Ishikawa (cell line): ENCODE results near the gene ZNF418.

Experiments
- CEBPB ChIP-seq: IDR thresholded peaks from 2 replicates; pipeline ENCODE4 v1.6.1; 2012
- CREB1 ChIP-seq: IDR thresholded peaks from 2 replicates; pipeline ENCODE4 v1.6.1; 2012; ENCODE audit warnings: low read depth
- EGR1 ChIP-seq: IDR thresholded peaks from 2 replicates; pipeline ENCODE4 v1.6.1; 2012
- EP300 ChIP-seq: IDR thresholded peaks from 2 replicates; pipeline ENCODE4 v1.6.1; 2012; ENCODE audit warnings: borderline replicate concordance
- FOXM1 ChIP-seq: IDR thresholded peaks from 2 replicates; pipeline ENCODE4 v1.6.1; 2012; ENCODE audit warnings: low read depth, borderline replicate concordance
- MAX ChIP-seq: IDR thresholded peaks from 2 replicates; pipeline ENCODE4 v1.6.1; 2012
- NFIC ChIP-seq: IDR thresholded peaks from 2 replicates; pipeline ENCODE4 v1.6.1; 2012
- RAD21 ChIP-seq: IDR thresholded peaks from 2 replicates; pipeline ENCODE4 v1.6.1; 2012; ENCODE audit warnings: low read depth
- REST ChIP-seq: IDR thresholded peaks from 2 replicates; pipeline ENCODE4 v1.6.1; 2012; ENCODE audit warnings: low read depth, mild to moderate bottlenecking
- TAF1 ChIP-seq: IDR thresholded peaks from 2 replicates; pipeline ENCODE4 v1.6.1; 2012; ENCODE audit warnings: low read depth, mild to moderate bottlenecking
- TCF12 ChIP-seq: IDR thresholded peaks from 2 replicates; pipeline ENCODE4 v1.6.1; 2012; ENCODE audit warnings: low read depth
- TEAD4 ChIP-seq: IDR thresholded peaks from 2 replicates; pipeline ENCODE4 v1.6.1; 2012
- USF1 ChIP-seq: IDR thresholded peaks from 2 replicates; pipeline ENCODE4 v1.6.1; 2012
- YY1 ChIP-seq: IDR thresholded peaks from 2 replicates; pipeline ENCODE4 v1.6.1; 2012; ENCODE audit warnings: low read depth
- ZBTB7A ChIP-seq: IDR thresholded peaks from 2 replicates; pipeline ENCODE4 v1.6.1; 2012; ENCODE audit warnings: low read depth

The ZNF418 gene

GRCh38 chr19:57946316-57946715 is 11.1 kb upstream of the ZNF418 start:
- TF ChIP-seq ZBTB7A = no peak
- no peak for TF ChIP-seq TEAD4
- TF ChIP-seq FOXM1 = no peak
- TF ChIP-seq EP300 = no peak
- no peak for TF ChIP-seq YY1
- TF ChIP-seq MAX = no peak
- TF ChIP-seq RAD21 = no peak

- no peak for TF ChIP-seq ZBTB7A
- TF ChIP-seq NFIC = no peak
- no peak for TF ChIP-seq CREB1
- TF ChIP-seq USF1 = no peak
- no peak for TF ChIP-seq RAD21
- TF ChIP-seq YY1 = no peak
- no peak for TF ChIP-seq MAX
- TF ChIP-seq FOXM1 = no peak
- TF ChIP-seq TCF12 = no peak
- no peak for TF ChIP-seq TEAD4
- no peak for TF ChIP-seq REST
- no peak for TF ChIP-seq CEBPB
- no peak for TF ChIP-seq EGR1
- TF ChIP-seq EP300 = no peak
- TF ChIP-seq TAF1 = no peak
These were observed 6.4 kb upstream of the ZNF418 start for GRCh38 chr19:57941593-57941992.

GRCh38 chr19:57935731-57936130 is 529 bp upstream of the ZNF418 start:
- TF ChIP-seq CEBPB (no peak), TEAD4 (no peak), REST (no peak), TAF1 (no peak), EGR1 (no peak), RAD21 (no peak), FOXM1 (no peak), YY1 (no peak), TCF12 (no peak), EP300 (no peak), NFIC (no peak), CREB1 (no peak), ZBTB7A (no peak), USF1 (no peak), MAX (no peak)

GRCh38 chr19:57927587-57927986 is 7.6 kb downstream of the ZNF418 start:
- TF ChIP-seq EP300 (no peak), REST (peak; percentile 60; the same call in 1 of the 2 replicates)
